ENCODE results near the gene CRTC2.
"Not testable (repeated sequence)": the region's sequence is repeated elsewhere in the genome, so short reads cannot be mapped to it uniquely, and the experiment has no call there.

Gene CRTC2

GRCh38 chr1:153928245-153928644, 30.2 kb downstream of the CRTC2 start:
- no peak for DNase-seq

- DNase-seq = no peak
Observed at GRCh38 chr1:153926405-153926804, 32.0 kb downstream of the CRTC2 start.

- DNase-seq = peak; percentile 100
Observed at GRCh38 chr1:153922972-153923925, 35.2 kb downstream of the CRTC2 start, which contains the start of gene GATAD2B. Gene GATAD2B, minus strand, starts transcription at chr1:153922972. Its CDS starts 94,625 bp downstream, at chr1:153828347.

- no peak for DNase-seq
Observed at GRCh38 chr1:153922076-153922971, 36.1 kb downstream of the CRTC2 start.

- DNase-seq = no peak
Observed at GRCh38 chr1:153921803-153922075, 36.7 kb downstream of the CRTC2 start.

GRCh38 chr1:153921080-153921802, 37.2 kb downstream of the CRTC2 start:
- DNase-seq = no peak

GRCh38 chr1:153919876-153920852, 38.2 kb downstream of the CRTC2 start:
- DNase-seq = no peak

GRCh38 chr1:153916297-153916696, 42.1 kb downstream of the CRTC2 start:
- no peak for DNase-seq

GRCh38 chr1:153912349-153912748, 46.1 kb downstream of the CRTC2 start:
- no peak for DNase-seq

- not testable (repeated sequence) for DNase-seq
Observed at GRCh38 chr1:153910560-153910959, 47.9 kb downstream of the CRTC2 start.

GRCh38 chr1:153908071-153908470, 50.3 kb downstream of the CRTC2 start:
- no peak for DNase-seq

- no peak for DNase-seq
Observed at GRCh38 chr1:153907134-153907533, 51.3 kb downstream of the CRTC2 start.

- no peak for DNase-seq
Observed at GRCh38 chr1:153906396-153906795, 52.0 kb downstream of the CRTC2 start.

GRCh38 chr1:153905908-153906307, 52.5 kb downstream of the CRTC2 start:
- DNase-seq = not testable (repeated sequence)

GRCh38 chr1:153903841-153904455, 54.5 kb downstream of the CRTC2 start:
- no peak for DNase-seq

- DNase-seq = no peak
Observed at GRCh38 chr1:153899509-153899908, 58.9 kb downstream of the CRTC2 start.
